Measurements from ENCODE around the gene PPM1B. TPM values are rescaled to one million over a fixed set of nuclear protein-coding genes. Genes with fewer than 3 reads are reported as not detected.

The PPM1B gene
- total RNA-seq, 4 donors from 2014 or later, result 35.1 to 72.6 (median 61.5) TPM

GRCh38 chr2:44187251-44187650 lies 18.6 kb downstream of the PPM1B start:
- no peak for DNase-seq (ENCODE audit: low spot score in 2 of 2)
- no peaks in the 10 kb centered on the region for H3K9me3 ChIP-seq
- H3K36me3 ChIP-seq, result no peaks in the 10 kb centered on the region
- no peak overlapping the region for H3K27ac ChIP-seq
- peaks cover 0 to 71% (median 0%) of the 10 kb centered on the region in 4 donors for H3K4me1 ChIP-seq
- H3K27me3 ChIP-seq, result no peaks in the 10 kb centered on the region
- 92 to 99% methylated on average over 4 of the region's 4 CpGs for WGBS, 2 donors
- TF ChIP-seq EP300 (IDR thresholded peaks at IDR 0.05) (no peak), POLR2A (IDR thresholded peaks at IDR 0.05) (no peak), CTCF (IDR thresholded peaks at IDR 0.05) (no peak)
- H3K4me3 ChIP-seq, result no peak overlapping the region

GRCh38 chr2:44188696-44189095 lies 20.0 kb downstream of the PPM1B start:
- Histone ChIP-seq H3K4me1 (peaks cover 0 to 67% (median 0%) of the 10 kb centered on the region in 4 donors), H3K9me3 (no peaks in the 10 kb centered on the region), H3K27me3 (no peaks in the 10 kb centered on the region), H3K36me3 (no peaks in the 10 kb centered on the region), H3K27ac (no peak overlapping the region), H3K4me3 (no peak overlapping the region)
- DNase-seq (ENCODE audit: low spot score in 2 of 2), result no peak
- no peak for TF ChIP-seq CTCF (IDR thresholded peaks at IDR 0.05)
- no peak for TF ChIP-seq EP300 (IDR thresholded peaks at IDR 0.05)
- TF ChIP-seq POLR2A (IDR thresholded peaks at IDR 0.05), result no peak
- 90% methylated on average over 3 of the region's 3 CpGs for WGBS, 2 donors

- H3K4me3 ChIP-seq, result no peak overlapping the region
- H3K27ac ChIP-seq, result no peak overlapping the region
- H3K9me3 ChIP-seq, result no peaks in the 10 kb centered on the region
- no peaks in the 10 kb centered on the region for H3K36me3 ChIP-seq
- H3K27me3 ChIP-seq, result no peaks in the 10 kb centered on the region
- peaks cover 0 to 63% (median 0%) of the 10 kb centered on the region in 4 donors for H3K4me1 ChIP-seq
- TF ChIP-seq EP300 (IDR thresholded peaks at IDR 0.05) (no peak), POLR2A (IDR thresholded peaks at IDR 0.05) (no peak), CTCF (IDR thresholded peaks at IDR 0.05) (no peak)
- 91 to 94% methylated on average over 4 of the region's 4 CpGs for WGBS, 2 donors
- no peak for DNase-seq (ENCODE audit: low spot score in 2 of 2)
These were observed 20.4 kb downstream of the PPM1B start for GRCh38 chr2:44189104-44189503.

GRCh38 chr2:44190526-44190925 lies 21.9 kb downstream of the PPM1B start:
- Histone ChIP-seq H3K27ac (no peak overlapping the region), H3K9me3 (no peaks in the 10 kb centered on the region), H3K36me3 (peaks cover 0 to 3% (median 0%) of the 10 kb centered on the region in 3 donors), H3K4me3 (no peak overlapping the region), H3K4me1 (peaks cover 0 to 49% (median 0%) of the 10 kb centered on the region in 4 donors), H3K27me3 (no peaks in the 10 kb centered on the region)
- no peak for TF ChIP-seq EP300 (IDR thresholded peaks at IDR 0.05)
- TF ChIP-seq POLR2A (IDR thresholded peaks at IDR 0.05), result no peak
- no peak for TF ChIP-seq CTCF (IDR thresholded peaks at IDR 0.05)
- WGBS, 2 donors, result 71 to 74% methylated on average over 3 of the region's 3 CpGs
- no peak for DNase-seq (ENCODE audit: low spot score in 2 of 2)

- DNase-seq (ENCODE audit: low spot score in 2 of 2), result no peak
- peaks cover 0 to 36% (median 0%) of the 10 kb centered on the region in 4 donors for H3K4me1 ChIP-seq
These were observed 23.1 kb downstream of the PPM1B start for GRCh38 chr2:44191739-44192138.

More at GRCh38 chr2:44191739-44192138, 23.1 kb downstream of the PPM1B start:
- peaks cover 0 to 4% (median 0%) of the 10 kb centered on the region in 3 donors for H3K36me3 ChIP-seq
- H3K9me3 ChIP-seq, result no peaks in the 10 kb centered on the region
- no peaks in the 10 kb centered on the region for H3K27me3 ChIP-seq
- H3K4me3 ChIP-seq, result no peak overlapping the region
- TF ChIP-seq CTCF (IDR thresholded peaks at IDR 0.05) (no peak), POLR2A (IDR thresholded peaks at IDR 0.05) (no peak), EP300 (IDR thresholded peaks at IDR 0.05) (no peak)
- no peak overlapping the region for H3K27ac ChIP-seq
